ENCODE measurements around the gene CDHR4.
"Not testable (repeated sequence)": the region's sequence is repeated elsewhere in the genome, so short reads cannot be mapped to it uniquely, and the experiment has no call there.

Gene CDHR4

DNA sequence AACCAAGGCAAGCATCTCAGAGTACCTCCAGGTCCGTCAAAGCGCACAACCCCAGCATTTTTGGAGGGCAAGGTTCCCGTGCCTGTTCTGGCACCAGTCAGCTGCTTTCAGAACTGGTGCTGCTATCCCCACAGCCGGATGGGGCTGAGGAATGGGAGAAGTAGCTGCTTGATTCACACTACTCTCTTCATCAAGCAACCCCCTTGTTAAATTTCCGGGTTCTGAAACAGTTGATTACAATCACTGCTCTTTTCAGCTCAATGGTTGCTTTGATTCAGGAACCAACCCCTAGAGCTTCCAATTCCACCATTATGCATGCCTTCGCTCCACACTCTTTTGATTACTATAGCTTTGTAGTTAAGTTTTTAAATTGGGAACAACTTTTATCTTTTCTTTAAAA, 26.3 kb upstream of the CDHR4 start:
- peaks cover 19% of the 10 kb centered on the region for H3K36me3 ChIP-seq (ENCODE audit: control insufficient read depth, insufficient read depth, low read length)
- H3K4me1 ChIP-seq (ENCODE audit: control insufficient read depth, insufficient read depth, low read length): no peaks in the 10 kb centered on the region
- no peak overlapping the region for H3K4me3 ChIP-seq (ENCODE audit: insufficient read depth, low read depth, low read length)
- no peaks in the 10 kb centered on the region for H3K9me3 ChIP-seq (ENCODE audit: control insufficient read depth, low read length)
- 89 to 92% methylated on average over 5 of the region's 6 CpGs for WGBS, 2 experiments
- no peak overlapping the region for H3K27ac ChIP-seq (ENCODE audit: insufficient read depth, low read depth, low read length, poor library complexity, severe bottlenecking)
- H3K27me3 ChIP-seq (ENCODE audit: control insufficient read depth, insufficient read depth, low read length, poor library complexity, severe bottlenecking): no peaks in the 10 kb centered on the region

DNA sequence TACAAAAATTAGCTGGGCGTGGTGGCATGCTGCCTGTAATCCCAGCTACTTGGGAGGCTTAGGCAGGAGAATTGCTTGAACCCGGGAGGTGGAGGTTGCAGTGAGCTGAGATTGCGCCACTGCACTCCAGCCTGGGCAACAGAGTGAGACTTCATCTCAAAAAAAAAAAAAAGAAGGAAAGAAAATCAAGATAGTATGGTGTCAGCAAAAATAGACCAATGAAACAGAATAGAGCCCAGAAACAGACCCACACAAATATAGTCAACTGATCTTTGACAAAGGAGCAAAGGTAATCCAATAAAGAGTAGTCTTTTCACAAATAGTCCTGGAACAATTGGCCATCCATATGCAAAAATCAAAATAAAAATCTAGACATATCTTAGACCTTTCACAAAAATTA, 23.5 kb upstream of the CDHR4 start:
- 58 to 90% methylated on average over 3 of the region's 3 CpGs for WGBS, 2 experiments
- H3K36me3 ChIP-seq (ENCODE audit: control insufficient read depth, insufficient read depth, low read length); H3K27ac ChIP-seq (ENCODE audit: insufficient read depth, low read depth, low read length, poor library complexity, severe bottlenecking); H3K27me3 ChIP-seq (ENCODE audit: control insufficient read depth, insufficient read depth, low read length, poor library complexity, severe bottlenecking); H3K9me3 ChIP-seq (ENCODE audit: control insufficient read depth, low read length); H3K4me3 ChIP-seq (ENCODE audit: insufficient read depth, low read depth, low read length); H3K4me1 ChIP-seq (ENCODE audit: control insufficient read depth, insufficient read depth, low read length): not testable (repeated sequence)

- no peaks in the 10 kb centered on the region for H3K27me3 ChIP-seq (ENCODE audit: control insufficient read depth, insufficient read depth, low read length, poor library complexity, severe bottlenecking)
- no peak within 1 kb of the TSS for H3K27ac ChIP-seq (ENCODE audit: insufficient read depth, low read depth, low read length, poor library complexity, severe bottlenecking)
- no peaks in the 10 kb centered on the region for H3K36me3 ChIP-seq (ENCODE audit: control insufficient read depth, insufficient read depth, low read length)
- H3K4me3 ChIP-seq (ENCODE audit: insufficient read depth, low read depth, low read length): no peak within 1 kb of the TSS
- no peaks in the 10 kb centered on the region for H3K9me3 ChIP-seq (ENCODE audit: control insufficient read depth, low read length)
- WGBS, 2 experiments: 91 to 93% methylated on average over 9 of the region's 9 CpGs
- H3K4me1 ChIP-seq (ENCODE audit: control insufficient read depth, insufficient read depth, low read length): no peaks in the 10 kb centered on the region
Observed at GRCh38 chr3:49813497-49814174, 14.0 kb upstream of the CDHR4 start, which contains the start of gene UBA7. Gene UBA7 (minus strand): TSS chr3:49813953. CDS start chr3:49813787, 166 bp downstream.

- H3K36me3 ChIP-seq (ENCODE audit: control insufficient read depth, insufficient read depth, low read length): no peaks in the 10 kb centered on the region
- H3K27ac ChIP-seq (ENCODE audit: insufficient read depth, low read depth, low read length, poor library complexity, severe bottlenecking): no peak overlapping the region
- H3K4me1 ChIP-seq (ENCODE audit: control insufficient read depth, insufficient read depth, low read length): no peaks in the 10 kb centered on the region
- 92 to 94% methylated on average over 9 of the region's 9 CpGs for WGBS, 2 experiments
- no peak overlapping the region for H3K4me3 ChIP-seq (ENCODE audit: insufficient read depth, low read depth, low read length)
- H3K9me3 ChIP-seq (ENCODE audit: control insufficient read depth, low read length): no peaks in the 10 kb centered on the region
- H3K27me3 ChIP-seq (ENCODE audit: control insufficient read depth, insufficient read depth, low read length, poor library complexity, severe bottlenecking): no peaks in the 10 kb centered on the region
Observed at GRCh38 chr3:49812916-49813496, 13.3 kb upstream of the CDHR4 start.

DNA sequence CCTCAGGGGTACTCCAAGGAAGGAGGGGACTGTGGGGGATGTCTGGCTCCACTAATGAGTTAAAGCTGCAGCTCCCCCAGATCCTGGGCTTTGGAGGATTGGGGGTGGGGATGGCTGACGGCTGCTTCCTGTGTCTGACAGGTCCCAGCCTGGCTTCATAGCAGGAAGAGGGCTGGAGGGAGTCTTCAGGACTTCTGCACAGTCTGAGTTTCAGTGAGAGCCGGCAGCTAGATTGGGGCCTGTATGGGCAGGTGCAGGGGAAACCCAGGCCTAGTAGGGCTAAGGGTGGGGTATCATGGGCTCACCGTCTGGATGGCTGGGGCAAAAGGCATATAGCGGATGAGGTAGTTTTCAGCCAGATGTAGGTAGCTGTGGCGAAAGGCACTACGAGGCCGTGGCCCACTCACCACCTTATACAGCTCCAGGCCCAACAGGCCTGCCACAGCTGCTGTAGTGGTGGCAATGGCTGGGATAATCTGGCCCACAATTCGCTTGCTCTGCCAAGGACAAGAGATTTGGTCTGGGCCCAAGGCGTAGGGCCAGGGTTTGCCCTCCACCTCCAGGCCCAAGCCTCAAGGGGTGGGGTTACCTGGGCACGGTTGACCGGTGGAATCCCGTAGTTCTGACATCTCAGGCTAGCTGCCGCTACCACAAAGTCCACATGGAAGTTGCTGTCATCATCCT, 7.9 kb upstream of the CDHR4 start:
- no peaks in the 10 kb centered on the region for H3K9me3 ChIP-seq (ENCODE audit: control insufficient read depth, low read length)
- H3K27ac ChIP-seq (ENCODE audit: insufficient read depth, low read depth, low read length, poor library complexity, severe bottlenecking): no peak overlapping the region
- H3K4me1 ChIP-seq (ENCODE audit: control insufficient read depth, insufficient read depth, low read length): peaks cover 16% of the 10 kb centered on the region
- H3K27me3 ChIP-seq (ENCODE audit: control insufficient read depth, insufficient read depth, low read length, poor library complexity, severe bottlenecking): peaks cover 25% of the 10 kb centered on the region
- no peaks in the 10 kb centered on the region for H3K36me3 ChIP-seq (ENCODE audit: control insufficient read depth, insufficient read depth, low read length)
- H3K4me3 ChIP-seq (ENCODE audit: insufficient read depth, low read depth, low read length): no peak overlapping the region
- 89 to 90% methylated on average over 13 of the region's 13 CpGs for WGBS, 2 experiments

- H3K27ac ChIP-seq (ENCODE audit: insufficient read depth, low read depth, low read length, poor library complexity, severe bottlenecking): peak overlapping the region; percentile 3
Observed at GRCh38 chr3:49806850-49807249, 7.2 kb upstream of the CDHR4 start.

DNA sequence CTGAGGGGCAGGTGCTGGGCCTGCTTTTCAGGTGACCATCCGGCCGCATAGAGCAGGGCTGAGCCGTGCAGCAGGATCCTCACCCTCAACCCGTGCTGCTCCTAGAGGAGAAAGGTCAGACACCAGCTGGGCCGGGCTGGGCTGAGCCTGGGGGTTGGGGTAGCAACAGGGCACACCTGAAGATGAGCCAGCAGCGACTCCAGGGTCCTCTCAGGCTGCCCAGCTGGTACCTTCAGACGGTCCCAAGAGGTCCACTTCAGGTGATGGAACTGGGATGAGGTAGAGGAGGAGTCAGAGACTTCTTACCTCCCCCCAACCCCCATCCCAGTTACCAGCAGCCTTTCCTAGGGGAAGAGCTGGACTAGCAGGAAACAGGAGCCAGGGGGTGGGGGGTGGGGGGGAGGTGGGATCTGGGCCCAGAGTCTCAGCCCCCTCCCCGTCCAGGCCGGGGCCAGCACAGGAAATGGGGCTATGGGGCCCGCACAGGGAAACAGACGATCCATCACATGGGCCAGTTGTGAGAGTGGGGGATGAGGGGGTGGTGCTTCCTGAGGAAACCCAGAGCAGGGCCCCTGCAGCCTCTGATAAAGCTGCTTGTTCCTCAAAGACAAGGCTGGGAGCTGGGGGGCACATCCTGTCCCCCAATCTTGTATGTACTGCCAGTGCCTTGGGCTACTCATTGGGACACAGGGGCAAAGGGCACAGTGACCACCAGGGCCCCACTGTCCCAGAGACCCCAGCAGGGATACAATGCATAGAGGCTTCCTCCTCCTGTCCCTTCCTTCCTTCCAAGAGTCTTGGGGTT, 6.4 kb upstream of the CDHR4 start:
- Histone ChIP-seq H3K36me3 (ENCODE audit: control insufficient read depth, insufficient read depth, low read length) (no peaks in the 10 kb centered on the region), H3K9me3 (ENCODE audit: control insufficient read depth, low read length) (no peaks in the 10 kb centered on the region), H3K4me3 (ENCODE audit: insufficient read depth, low read depth, low read length) (no peak overlapping the region), H3K27ac (ENCODE audit: insufficient read depth, low read depth, low read length, poor library complexity, severe bottlenecking) (peak overlapping the region; percentile 3), H3K4me1 (ENCODE audit: control insufficient read depth, insufficient read depth, low read length) (peaks cover 16% of the 10 kb centered on the region), H3K27me3 (ENCODE audit: control insufficient read depth, insufficient read depth, low read length, poor library complexity, severe bottlenecking) (peaks cover 40% of the 10 kb centered on the region)
- 59 to 73% methylated on average over 11 of the region's 11 CpGs for WGBS, 2 experiments

More at GRCh38 chr3:49806850-49807249, 7.2 kb upstream of the CDHR4 start:
- Histone ChIP-seq H3K36me3 (ENCODE audit: control insufficient read depth, insufficient read depth, low read length) (no peaks in the 10 kb centered on the region), H3K9me3 (ENCODE audit: control insufficient read depth, low read length) (no peaks in the 10 kb centered on the region), H3K27me3 (ENCODE audit: control insufficient read depth, insufficient read depth, low read length, poor library complexity, severe bottlenecking) (peaks cover 33% of the 10 kb centered on the region), H3K4me3 (ENCODE audit: insufficient read depth, low read depth, low read length) (no peak overlapping the region), H3K4me1 (ENCODE audit: control insufficient read depth, insufficient read depth, low read length) (peaks cover 16% of the 10 kb centered on the region)
- 91 to 94% methylated on average over 2 of the region's 2 CpGs for WGBS, 2 experiments

DNA sequence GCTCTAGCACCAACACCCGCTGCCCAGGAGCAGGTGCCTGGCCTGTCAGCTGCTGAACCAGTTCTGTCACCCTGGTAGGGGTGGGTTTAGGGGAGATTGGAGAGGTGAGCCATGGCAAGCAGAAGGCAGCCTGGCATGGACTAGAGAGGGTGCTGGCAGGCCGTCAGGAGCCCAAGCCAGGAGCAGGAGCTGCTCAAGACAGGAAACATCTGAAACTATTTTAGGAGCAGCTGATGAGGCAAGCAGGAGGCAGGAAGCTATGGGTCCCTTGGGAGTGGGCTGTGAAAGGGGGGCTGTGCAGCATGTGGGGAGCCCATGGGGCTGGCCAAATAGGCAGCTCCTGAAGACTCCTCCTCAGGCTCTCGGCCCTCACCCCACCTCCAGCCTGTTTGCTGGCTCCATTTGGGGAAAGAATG, 5.7 kb upstream of the CDHR4 start:
- no peak overlapping the region for H3K27ac ChIP-seq (ENCODE audit: insufficient read depth, low read depth, low read length, poor library complexity, severe bottlenecking)
- WGBS, 2 experiments: 89 to 90% methylated on average over 3 of the region's 3 CpGs

GRCh38 chr3:49804141-49805041, 4.7 kb upstream of the CDHR4 start:
- H3K36me3 ChIP-seq (ENCODE audit: control insufficient read depth, insufficient read depth, low read length): no peaks in the 10 kb centered on the region
- no peak overlapping the region for H3K27ac ChIP-seq (ENCODE audit: insufficient read depth, low read depth, low read length, poor library complexity, severe bottlenecking)
- H3K4me3 ChIP-seq (ENCODE audit: insufficient read depth, low read depth, low read length): peak overlapping the region; percentile 82
- H3K9me3 ChIP-seq (ENCODE audit: control insufficient read depth, low read length): no peaks in the 10 kb centered on the region
- WGBS, 2 experiments: 89 to 93% methylated on average over 26 of the region's 26 CpGs
- H3K27me3 ChIP-seq (ENCODE audit: control insufficient read depth, insufficient read depth, low read length, poor library complexity, severe bottlenecking): peaks cover 41% of the 10 kb centered on the region
- peaks cover 16% of the 10 kb centered on the region for H3K4me1 ChIP-seq (ENCODE audit: control insufficient read depth, insufficient read depth, low read length)

More for the DNA sequence above, 5.7 kb upstream of the CDHR4 start:
- Histone ChIP-seq H3K36me3 (ENCODE audit: control insufficient read depth, insufficient read depth, low read length) (no peaks in the 10 kb centered on the region), H3K4me1 (ENCODE audit: control insufficient read depth, insufficient read depth, low read length) (peaks cover 16% of the 10 kb centered on the region), H3K4me3 (ENCODE audit: insufficient read depth, low read depth, low read length) (no peak overlapping the region), H3K27me3 (ENCODE audit: control insufficient read depth, insufficient read depth, low read length, poor library complexity, severe bottlenecking) (peaks cover 41% of the 10 kb centered on the region), H3K9me3 (ENCODE audit: control insufficient read depth, low read length) (no peaks in the 10 kb centered on the region)

All from ectodermal cell (in vitro differentiated cells).